NCI-H2171 (cell line): Measurements from ENCODE around the gene IFIT2.
"Not testable (repeated sequence)": the region's sequence is repeated elsewhere in the genome, so short reads cannot be mapped to it uniquely, and the experiment has no call there.

Experiments used
- DNase-seq: peaks from one replicate; lab custom pipeline; 2025; lab: John Stamatoyannopoulos, UW

IFIT2 gene

GRCh38 chr10:89308736-89309135 is 6.9 kb downstream of the IFIT2 start:
- DNase-seq: no peak

- no peak for DNase-seq
Measured at GRCh38 chr10:89309156-89310055, 7.6 kb downstream of the IFIT2 start.

GRCh38 chr10:89310056-89310893 is 8.4 kb downstream of the IFIT2 start:
- no peak for DNase-seq

DNA sequence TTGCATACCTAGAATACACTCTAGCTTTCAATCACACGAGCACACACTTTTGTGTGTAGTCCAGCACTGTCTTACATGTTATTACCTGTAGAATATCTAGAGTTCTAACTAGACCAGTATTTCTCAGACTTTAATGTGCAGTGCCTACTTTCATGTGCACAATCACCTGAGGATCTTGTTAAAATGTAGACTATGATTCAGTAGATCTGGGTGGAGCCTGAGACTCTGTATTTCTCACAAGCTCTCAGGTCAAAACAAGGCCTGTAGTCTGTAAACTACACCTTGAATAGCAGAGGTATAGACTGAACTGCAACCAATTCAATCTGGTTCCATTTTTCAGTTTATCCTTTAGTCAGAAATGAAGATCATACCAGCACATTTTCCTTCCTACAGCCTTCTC is 11.1 kb downstream of the IFIT2 start:
- DNase-seq: no peak

GRCh38 chr10:89314676-89315075 is 12.8 kb downstream of the IFIT2 start:
- no peak for DNase-seq

DNA sequence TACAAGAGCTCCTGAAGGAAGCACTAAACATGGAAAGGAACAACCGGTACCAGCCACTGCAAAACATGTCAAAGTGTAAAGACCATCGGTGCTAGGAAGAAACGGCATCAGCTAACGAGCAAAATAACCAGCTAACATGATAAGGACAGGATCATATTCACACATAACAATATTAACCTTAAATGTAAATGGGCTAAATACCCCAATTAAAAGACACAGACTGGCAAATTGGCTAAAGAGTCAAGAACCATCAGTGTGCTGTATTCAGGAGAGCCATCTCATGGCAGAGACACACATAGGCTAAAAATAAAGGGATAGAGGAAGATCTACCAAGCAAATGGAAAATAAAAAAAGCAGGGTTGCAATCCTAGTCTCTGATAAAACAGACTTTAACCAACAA is 16.2 kb downstream of the IFIT2 start:
- DNase-seq: not testable (repeated sequence)

DNA sequence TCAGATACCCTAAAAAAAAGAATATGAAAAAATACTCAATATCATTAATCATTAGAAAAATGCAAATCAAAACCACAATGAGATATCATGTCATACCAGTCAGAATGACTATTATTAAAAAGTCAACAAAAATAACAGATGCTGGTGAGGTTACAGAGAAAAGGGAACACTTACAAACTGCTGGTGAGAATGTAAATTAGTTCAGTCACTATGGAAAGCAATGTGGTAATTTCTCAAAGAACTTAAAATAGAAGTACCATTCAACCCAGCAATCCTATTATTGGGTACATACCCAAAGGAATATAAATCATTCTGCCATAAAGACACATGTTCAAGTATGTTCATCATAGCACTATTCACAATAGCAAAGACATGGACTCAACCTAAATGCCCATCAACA is 23.2 kb downstream of the IFIT2 start:
- DNase-seq: not testable (repeated sequence)

DNA sequence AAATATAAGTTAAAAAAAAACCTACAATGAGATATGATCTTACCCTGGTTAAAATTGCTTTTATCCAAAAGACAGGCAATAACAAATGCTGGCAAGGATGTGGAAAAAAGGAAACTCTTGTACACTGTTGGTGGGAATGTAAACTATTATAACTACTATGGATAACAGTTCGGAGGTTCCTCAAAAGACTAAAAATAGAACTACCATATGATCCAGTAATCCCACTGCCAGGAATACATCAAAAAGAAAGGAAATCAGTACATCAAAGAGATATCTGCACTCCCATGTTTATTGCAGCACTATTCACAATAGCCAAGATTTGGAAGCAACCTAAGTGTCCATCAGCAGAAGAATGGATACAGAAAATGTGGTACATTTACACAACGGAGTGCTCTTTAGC is 24.0 kb downstream of the IFIT2 start:
- DNase-seq: not testable (repeated sequence)

- no peak for DNase-seq
Measured at GRCh38 chr10:89327803-89328441, 26.1 kb downstream of the IFIT2 start, which contains the start of gene IFIT3. TSS of gene IFIT3 (plus strand) at chr10:89327997. CDS start at chr10:89328074, 77 bp downstream.

DNA sequence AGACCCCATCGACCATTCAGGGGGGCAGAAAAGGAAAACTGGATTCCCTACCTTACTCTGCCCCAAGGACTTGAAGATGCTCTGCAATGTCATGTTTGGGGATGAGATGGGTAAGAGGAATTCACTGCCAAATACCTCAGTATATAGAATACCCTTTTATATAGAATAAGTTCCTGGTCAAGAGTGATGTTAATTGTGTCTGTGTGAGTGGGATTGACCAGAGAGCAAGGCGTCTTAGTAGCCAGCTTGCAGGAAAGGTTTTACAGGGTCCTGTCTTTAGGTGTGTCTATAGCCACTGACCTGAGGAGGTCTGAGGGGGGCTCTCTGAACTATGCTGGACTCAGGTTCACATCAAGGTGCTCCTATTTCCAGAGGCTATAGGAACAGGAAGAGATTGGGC is 27.3 kb downstream of the IFIT2 start:
- DNase-seq: no peak

GRCh38 chr10:89330014-89330413 is 28.2 kb downstream of the IFIT2 start:
- not testable (repeated sequence) for DNase-seq

DNA sequence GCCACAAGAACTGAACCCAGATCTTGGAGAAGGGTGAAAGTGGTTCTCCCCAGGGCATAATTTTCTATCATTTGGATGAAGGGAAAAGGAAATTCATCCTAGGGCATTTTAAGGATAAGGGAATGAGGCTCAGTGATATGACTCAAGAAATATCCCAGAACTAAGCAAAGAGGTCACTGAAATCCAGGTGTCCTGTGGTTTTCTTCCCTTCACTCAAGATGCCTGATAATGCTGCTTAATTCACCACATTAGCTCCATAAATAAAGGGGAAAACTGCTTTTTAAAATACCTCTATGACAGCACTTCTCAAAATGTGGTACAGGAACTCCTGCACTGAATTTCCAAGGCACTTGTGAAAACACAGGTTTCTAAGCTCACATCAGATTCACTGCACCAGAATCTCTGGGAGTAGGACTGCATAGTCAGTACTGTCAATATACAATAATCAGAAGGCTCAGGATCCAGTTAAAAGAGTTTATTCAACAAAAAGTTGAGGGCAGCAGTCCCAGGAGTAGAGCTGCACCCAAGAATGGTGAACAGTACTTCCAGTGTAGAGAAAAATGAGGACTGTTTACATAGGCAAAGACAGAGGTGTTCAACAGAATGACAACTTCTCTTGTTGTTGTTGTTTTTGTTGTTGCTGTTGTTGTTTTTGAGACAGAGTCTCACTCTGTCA is 28.8 kb downstream of the IFIT2 start:
- DNase-seq: no peak

- not testable (repeated sequence) for DNase-seq
Measured at GRCh38 chr10:89331487-89332122, 29.8 kb downstream of the IFIT2 start.

- no peak for DNase-seq
Measured at GRCh38 chr10:89332123-89332633, 30.3 kb downstream of the IFIT2 start.

- no peak for DNase-seq
Measured at GRCh38 chr10:89335226-89335625, 33.4 kb downstream of the IFIT2 start.

DNA sequence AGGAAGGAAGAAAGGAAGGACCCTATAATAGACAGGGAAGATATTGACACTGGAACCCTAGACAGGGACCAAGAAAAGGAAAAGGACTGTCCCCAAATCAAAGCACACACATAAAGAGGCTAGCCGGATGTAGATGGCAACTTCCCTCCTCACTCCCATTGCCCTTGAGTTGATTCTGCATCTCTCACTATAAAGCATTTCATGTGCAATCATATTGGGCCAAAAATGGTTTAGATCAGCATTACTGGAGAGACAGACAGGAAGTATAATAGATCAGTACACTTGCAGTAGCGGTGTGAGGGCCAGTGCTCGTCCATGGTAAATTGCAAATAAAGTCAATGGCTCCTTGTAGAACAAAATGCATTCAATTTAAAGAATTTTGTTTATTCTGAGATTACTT is 34.4 kb downstream of the IFIT2 start:
- DNase-seq: no peak

DNA sequence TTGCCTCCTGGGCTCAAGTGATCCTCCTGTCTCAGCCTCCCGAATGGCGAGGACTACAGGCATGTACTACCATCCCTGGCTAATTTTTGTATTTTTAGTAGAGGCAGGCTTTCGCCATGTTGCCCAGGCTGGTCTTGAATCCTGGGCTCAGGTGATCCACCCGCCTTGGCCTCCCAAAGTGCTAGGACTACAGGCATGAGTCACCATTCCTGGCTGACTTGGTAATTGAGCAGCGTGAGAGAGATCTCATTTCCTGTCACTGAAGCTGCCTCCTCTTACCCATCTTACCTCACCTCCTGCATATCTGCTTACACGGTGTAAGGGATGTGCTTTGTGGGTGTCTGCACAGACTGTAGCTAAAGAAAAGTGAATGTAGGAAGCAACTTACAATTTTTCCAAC is 35.6 kb downstream of the IFIT2 start:
- no peak for DNase-seq

DNA sequence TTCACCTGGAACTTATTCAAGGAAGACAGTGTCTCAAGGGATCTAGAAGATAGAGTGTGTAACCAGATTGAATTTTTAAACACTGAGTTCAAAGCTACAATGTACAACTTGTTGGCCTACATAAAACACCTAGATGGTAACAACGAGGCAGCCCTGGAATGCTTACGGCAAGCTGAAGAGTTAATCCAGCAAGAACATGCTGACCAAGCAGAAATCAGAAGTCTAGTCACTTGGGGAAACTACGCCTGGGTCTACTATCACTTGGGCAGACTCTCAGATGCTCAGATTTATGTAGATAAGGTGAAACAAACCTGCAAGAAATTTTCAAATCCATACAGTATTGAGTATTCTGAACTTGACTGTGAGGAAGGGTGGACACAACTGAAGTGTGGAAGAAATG is 36.9 kb downstream of the IFIT2 start:
- DNase-seq: no peak

DNA sequence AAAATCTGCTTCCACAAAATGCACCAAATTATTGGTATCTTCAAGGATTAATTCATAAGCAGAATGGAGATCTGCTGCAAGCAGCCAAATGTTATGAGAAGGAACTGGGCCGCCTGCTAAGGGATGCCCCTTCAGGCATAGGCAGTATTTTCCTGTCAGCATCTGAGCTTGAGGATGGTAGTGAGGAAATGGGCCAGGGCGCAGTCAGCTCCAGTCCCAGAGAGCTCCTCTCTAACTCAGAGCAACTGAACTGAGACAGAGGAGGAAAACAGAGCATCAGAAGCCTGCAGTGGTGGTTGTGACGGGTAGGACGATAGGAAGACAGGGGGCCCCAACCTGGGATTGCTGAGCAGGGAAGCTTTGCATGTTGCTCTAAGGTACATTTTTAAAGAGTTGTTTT is 38.0 kb downstream of the IFIT2 start:
- no peak for DNase-seq

DNA sequence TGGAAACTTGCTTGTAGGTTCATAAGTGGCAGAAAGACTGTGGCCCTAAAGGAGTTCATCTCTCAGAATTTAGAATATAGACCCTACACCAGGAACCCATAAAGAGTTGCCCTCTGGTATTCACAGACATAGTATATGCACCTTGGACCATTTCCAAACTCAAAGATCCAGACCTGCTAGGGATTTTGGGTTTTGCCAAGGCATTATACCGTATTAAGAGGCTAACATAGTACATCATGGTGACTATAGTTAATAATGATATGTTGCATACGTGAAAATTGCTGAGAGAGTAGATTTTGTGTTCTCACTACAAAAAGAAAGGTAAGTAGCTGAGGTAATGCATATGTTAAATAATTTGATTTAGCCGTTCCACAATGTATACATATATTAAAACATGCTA is 39.8 kb downstream of the IFIT2 start:
- no peak for DNase-seq
